Uterus (tissue), 2 donors: ENCODE results near the gene SLC9A5.

Experiments used
- POLR2A ChIP-seq, 2 donors: fragments of 450-650 bp; IDR thresholded peaks; one replicate each; pipeline ENCODE4 v1.6.1; 2016; ENCODE audit warnings: antibody characterized with exemption in 2 of 2, mild to moderate bottlenecking in 1 of 2, moderate library complexity in 1 of 2
- TF ChIP-seq, protein P1 (sequence below), 4 experiments: fragments of 200-600 bp in 2 of 4; fragments of 450-650 bp in 2 of 4; sonication (generic) in 2 of 4; IDR thresholded peaks; one replicate each; pipeline ENCODE4 v1.5.1; 2016 to 2019; ENCODE audit warnings: antibody characterized with exemption in 4 of 4, mild to moderate bottlenecking in 2 of 4, moderate library complexity in 1 of 4

GRCh38 chr16:67282447-67282805 is 33.6 kb downstream of the SLC9A5 start:
- TF ChIP-seq, protein P1, sequence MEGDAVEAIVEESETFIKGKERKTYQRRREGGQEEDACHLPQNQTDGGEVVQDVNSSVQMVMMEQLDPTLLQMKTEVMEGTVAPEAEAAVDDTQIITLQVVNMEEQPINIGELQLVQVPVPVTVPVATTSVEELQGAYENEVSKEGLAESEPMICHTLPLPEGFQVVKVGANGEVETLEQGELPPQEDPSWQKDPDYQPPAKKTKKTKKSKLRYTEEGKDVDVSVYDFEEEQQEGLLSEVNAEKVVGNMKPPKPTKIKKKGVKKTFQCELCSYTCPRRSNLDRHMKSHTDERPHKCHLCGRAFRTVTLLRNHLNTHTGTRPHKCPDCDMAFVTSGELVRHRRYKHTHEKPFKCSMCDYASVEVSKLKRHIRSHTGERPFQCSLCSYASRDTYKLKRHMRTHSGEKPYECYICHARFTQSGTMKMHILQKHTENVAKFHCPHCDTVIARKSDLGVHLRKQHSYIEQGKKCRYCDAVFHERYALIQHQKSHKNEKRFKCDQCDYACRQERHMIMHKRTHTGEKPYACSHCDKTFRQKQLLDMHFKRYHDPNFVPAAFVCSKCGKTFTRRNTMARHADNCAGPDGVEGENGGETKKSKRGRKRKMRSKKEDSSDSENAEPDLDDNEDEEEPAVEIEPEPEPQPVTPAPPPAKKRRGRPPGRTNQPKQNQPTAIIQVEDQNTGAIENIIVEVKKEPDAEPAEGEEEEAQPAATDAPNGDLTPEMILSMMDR (IDR thresholded peaks at IDR 0.05) = no peak
- TF ChIP-seq POLR2A (IDR thresholded peaks at IDR 0.05) = no peak
